Fibroblast of peridontal ligament (primary cell): Measurements from ENCODE around the gene TRPM6.
"Not testable (repeated sequence)": the region's sequence is repeated elsewhere in the genome, so short reads cannot be mapped to it uniquely, and the experiment has no call there.

Source experiments
- DNase-seq: peaks from one replicate; pipeline ENCODE4 v3.0.0-alpha.2; 2010; ENCODE audit errors: extremely low read depth

The TRPM6 gene

DNA sequence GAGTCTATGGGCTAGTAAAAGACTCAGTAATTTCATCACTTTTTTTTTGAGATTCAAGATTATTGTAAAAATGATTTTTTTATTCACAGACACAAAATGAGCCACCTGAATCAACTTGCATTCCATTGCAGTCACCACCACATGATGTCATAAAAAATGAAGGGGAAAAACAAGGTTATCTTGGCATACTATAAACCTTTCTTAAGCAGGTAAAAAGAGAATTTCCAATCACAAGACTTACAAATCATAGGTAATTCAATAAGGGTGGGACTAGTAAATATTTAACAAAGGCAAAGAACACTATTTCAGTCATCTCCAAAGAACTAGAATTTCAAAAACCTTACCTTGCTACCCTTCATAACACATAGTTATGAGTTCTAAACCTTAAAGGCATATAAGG, 30.7 kb downstream of the TRPM6 start:
- no peak for DNase-seq

DNA sequence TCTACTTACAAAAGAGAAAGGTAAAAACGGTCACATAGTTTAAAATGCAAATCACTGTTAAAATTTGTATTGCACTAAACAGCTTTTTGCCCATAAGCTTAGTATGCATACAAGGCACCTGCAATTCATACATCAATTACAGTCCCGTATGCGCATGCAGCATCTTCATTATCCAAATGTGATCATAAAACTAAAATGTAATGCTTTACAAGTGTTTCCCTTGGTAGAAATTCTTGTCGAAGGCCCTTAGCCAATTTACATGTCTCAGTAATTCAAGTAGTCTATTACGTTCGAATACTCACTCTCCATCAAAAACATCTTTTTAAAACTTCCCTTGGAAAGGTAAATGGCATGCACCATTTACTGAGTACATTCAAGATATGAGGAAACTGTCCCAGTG, 32.6 kb downstream of the TRPM6 start:
- DNase-seq, result no peak

DNA sequence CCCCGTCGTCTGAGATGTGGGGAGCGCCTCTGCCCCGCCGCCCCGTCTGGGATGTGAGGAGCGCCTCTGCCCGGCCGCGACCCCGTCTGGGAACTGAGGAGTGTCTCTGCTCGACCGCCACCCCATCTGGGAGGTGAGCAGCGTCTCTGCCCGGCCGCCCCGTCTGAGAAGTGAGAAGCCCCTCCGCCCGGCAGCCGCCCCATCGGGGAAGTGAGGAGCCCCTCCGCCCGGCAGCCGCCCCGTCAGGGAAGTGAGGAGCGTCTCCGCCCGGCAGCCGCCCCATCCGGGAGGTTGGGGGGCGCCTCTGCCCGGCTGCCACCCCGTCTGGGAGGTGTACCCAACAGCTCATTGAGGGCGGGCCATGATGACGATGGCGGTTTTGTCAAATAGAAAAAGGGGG, 34.7 kb downstream of the TRPM6 start:
- not testable (repeated sequence) for DNase-seq

GRCh38 chr9:74848153-74848525, 39.6 kb downstream of the TRPM6 start:
- DNase-seq, result no peak

- no peak for DNase-seq
Observed at GRCh38 chr9:74847478-74848152, 40.1 kb downstream of the TRPM6 start.

DNA sequence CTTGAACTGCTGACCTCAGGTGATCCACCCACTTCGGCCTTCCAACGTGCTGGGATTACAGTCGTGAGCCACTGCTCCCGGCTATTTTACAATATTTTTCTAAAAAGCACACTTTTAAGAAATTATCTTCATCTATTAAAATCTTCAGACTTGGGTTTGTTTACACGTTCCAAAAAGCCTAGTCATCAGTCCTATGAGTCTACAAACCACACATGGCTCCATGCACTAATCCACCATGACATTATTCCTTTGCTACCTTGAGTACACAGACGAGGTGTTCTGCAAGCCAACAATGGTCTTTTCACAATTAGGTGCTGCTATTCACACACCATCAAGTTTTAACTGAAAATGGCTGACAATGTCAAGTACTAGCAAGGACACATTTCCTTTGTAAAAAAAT, 41.0 kb downstream of the TRPM6 start:
- DNase-seq, result no peak

DNA sequence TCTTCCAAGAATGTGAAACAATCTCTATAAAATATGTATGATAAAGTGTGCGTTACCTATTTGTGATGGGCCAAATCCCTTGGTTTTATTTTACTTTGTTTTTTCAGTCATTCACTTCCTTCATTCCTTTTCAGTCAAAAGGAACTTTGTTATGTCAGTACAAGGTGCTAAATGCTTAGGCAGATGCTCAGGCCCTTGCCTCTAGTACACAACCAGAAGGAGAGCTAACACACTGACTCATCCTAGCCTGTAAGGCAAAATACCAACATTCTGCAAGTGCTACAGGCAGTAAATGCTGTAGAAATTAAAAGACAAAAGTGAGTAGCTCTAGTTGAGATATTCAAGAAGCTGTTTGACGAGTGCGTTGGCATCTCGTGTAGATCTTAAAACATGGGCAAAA, 49.4 kb downstream of the TRPM6 start:
- DNase-seq, result no peak

- DNase-seq, result peak; percentile 64
Observed at GRCh38 chr9:74824654-74825053, 63.1 kb downstream of the TRPM6 start.

DNA sequence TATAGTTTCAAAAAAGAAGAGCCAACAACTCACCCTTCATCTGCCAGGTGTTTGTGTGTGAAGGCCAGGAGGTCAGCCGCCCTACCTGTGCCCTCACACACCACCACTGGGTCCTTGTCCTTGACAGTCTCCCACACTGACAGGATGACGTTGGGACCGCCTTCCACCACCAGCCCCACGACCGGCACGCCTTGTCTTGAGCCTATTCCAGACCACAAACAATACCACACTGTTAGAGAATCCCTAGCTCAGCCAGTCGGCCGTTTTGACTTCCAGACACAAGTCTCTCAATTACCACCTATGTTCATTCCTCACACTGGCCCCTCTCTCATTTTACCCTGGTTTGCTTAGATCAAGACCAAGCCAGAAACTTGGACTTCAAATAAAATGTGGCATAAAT, 66.1 kb downstream of the TRPM6 start:
- DNase-seq, result no peak

DNA sequence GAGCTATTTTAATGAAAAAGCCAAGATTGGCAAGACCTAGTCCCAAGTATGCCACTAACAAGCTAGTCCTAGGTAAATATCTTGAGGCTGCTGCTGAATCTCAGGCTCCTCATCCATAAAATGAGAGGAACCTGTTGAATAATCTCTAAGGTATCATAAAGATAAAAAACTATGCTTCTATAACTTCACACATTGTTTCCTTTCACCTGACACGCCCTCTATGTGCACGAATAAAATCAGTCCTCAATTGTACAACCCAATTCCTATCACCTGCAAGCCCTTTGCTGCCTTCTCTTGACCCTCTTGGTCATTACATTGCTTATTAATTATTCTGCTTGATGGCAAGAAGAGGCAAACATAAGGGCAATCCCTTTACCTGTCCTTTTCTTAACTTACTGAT, 69.9 kb downstream of the TRPM6 start:
- DNase-seq, result no peak

DNA sequence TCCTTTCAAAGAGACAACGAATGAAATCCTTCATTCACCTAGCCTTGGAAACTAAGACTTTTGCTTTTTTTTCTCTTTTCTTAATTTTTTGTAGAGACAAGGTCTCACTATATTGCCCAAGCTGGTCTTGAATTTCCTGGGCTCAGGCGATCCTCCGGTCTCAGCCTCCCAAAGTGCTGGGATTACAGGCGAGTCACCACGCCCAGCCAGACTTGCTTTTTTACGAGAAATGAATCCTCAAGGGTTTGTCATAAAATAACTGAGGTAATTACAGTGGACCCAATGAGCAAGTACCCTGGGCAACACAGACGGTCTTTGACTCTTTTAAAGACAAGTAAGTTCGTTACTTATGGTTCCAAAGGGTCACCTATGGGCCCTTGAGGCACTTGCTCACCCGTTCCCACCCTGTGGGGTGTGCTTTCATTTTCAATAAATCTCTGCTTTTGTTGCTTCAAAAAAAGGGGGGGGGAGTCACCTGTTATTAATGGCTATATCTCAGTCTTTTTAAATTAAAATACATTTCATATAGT, 70.4 kb downstream of the TRPM6 start:
- no peak for DNase-seq

- no peak for DNase-seq
Observed at GRCh38 chr9:74810200-74810599, 77.5 kb downstream of the TRPM6 start.

GRCh38 chr9:74804018-74804385, 83.7 kb downstream of the TRPM6 start:
- DNase-seq, result no peak

DNA sequence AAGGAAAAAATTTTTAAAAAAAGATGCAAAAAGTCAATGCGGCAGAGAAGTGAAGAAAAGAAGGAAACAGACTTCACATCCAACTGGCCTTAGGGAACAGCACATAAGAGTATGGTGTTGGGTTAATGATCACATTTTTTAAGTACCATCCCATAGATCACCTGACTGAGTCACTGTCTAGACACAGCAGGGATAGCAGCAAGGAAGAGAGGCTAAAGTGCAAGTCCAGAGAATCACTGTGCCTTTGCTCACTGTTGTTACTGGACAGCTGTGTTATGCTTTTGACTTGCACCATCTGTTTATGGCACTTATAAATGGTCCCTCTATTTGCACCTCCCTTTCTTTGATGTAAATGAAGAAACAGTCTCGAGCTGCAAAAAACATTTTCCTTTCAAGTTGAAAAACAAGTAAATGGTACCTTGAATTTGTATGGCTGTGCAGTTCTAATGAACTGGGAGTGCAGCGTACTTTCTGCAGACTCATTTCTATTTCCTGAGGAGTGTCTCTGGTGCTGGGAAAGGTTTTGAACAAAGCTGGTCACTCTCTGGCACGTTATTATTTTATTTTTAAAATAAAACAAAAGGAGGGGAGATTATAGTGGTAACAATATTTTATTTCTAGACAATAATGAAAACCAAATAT, 84.2 kb downstream of the TRPM6 start:
- no peak for DNase-seq

DNA sequence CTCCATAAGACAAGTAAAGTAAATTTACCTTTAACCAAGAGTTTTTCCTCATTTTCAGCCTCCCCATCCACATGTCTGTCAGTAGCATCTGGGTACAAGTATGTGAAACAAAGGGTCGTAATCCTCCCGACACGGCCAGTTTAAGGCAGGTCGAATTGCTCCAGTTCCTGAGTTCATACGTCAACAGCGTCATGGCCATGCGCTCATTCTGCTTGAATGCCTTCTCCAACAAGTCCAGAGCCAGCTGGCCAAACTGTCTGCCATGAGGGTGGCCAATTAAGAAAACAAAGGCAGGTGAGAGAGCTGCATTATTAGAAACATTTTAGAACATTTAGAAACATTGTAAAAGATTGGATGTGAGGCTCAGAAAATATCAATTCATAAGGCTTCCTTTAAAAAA, 87.5 kb downstream of the TRPM6 start:
- no peak for DNase-seq

- no peak for DNase-seq
Observed at GRCh38 chr9:74795803-74796202, 91.9 kb downstream of the TRPM6 start.

DNA sequence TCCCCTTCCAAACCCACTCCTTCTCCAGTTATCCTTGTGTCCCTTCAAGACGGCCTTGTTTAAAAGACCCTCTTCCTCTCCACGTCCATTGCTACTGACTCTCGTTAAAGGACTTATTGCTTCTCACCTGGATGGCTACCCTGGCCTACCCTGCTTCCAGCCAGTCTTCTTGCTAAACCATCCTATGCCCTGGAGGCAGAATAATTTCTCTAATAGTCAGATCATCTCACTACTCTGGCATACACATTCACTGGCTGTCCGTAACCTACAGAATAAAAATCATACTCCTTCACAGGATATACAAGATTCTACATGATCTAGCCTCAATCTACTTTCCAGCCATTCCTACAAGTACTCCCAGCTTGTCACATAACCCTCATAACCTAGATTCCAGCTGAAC, 92.6 kb downstream of the TRPM6 start:
- no peak for DNase-seq

DNA sequence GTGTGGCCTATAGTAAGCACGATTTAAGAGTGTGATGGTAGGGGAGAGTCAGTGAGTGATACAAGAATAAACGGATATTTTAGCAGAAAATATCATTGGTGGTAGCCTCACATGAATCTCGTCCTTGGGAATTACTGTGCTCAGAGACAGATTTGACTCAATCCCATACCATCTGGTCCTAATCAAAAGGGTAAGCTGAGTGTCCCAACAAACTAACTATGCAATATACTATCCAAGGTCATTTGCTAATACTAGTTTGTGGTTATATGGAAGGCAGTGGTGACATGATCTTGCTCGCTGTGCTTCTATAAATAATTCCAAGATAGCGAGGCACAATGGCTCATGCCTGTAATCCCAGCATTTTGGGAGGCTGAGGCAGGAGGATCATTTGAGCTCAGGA, 103.2 kb downstream of the TRPM6 start:
- peak; percentile 62 for DNase-seq

DNA sequence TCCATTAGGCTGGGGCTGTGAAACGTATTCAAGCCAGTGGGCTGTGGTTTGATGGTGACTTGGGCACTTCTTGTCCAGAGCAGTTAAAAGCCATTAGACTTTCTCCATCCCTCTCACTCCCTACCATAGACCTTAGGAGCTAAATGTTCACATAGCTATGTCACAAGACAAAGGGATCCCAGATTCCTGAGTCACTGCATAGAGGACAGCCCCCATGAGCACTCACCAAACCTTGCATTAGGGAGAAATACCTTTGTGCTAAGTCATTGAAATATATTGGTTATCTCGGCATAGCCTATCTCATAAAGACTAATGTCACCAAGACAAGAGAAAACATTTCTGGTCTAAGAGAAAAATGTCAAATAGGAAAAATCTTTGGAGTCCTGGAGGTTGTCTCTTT, 104.3 kb downstream of the TRPM6 start:
- peak; percentile 35 for DNase-seq

- peak; percentile 81 for DNase-seq
Observed at GRCh38 chr9:74777136-74777879, 110.4 kb downstream of the TRPM6 start.

GRCh38 chr9:74775396-74775795, 112.3 kb downstream of the TRPM6 start:
- DNase-seq, result no peak

DNA sequence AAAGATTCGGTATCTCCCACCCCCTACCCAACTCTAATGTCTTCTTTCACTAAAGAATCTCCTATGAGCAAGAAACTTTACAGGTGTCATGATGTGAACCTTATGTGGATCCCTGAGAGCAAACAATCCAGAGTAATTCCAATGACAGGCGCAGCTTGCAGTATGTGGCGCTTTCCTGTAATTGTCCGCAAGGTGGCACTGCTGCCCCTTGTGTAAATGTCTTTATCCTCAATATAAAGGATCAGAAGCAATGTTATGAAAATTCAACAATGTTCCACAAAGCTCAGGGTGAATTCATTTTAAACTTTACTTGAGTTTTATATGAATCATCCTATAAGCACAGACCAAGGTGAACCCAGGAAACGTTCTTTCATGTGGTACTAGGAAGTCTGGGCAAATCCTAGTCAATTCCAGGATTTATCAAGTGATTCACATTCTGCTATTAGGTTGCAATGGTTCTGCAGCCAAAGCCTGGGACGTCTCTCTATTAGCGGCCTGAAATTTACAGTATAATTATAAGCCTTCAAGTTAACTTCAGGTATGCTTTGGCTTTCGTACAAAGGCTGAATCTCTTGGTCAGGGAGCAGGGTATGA, 113.7 kb downstream of the TRPM6 start:
- DNase-seq, result peak; percentile 84

DNA sequence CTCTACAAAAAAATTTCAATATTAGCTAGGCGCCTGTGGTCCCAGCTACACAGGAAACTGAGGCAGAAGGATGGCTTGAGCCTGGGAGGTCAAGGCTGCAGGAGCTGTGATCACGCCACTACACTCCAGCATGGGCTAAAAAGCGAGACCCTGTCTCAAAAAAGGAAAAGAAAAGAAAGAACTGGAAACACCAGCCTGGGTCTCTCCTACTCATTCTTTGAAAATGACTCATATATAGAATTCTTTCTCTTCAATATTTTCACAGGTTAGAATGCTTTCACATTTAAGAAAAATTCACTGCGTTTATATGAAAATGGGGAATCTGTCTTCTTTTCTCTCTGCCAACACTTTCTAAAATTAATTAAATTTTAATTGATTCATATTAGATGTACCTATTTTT, 115.6 kb downstream of the TRPM6 start:
- no peak for DNase-seq
